HepG2 (cell line): ENCODE results near the gene TAF4B. TPM values are rescaled to one million over a fixed set of nuclear protein-coding genes. Genes with fewer than 3 reads are reported as not detected.

Source experiments
- ATAC-seq: fragments of 200-7000 bp; cut with Tn5 transposase; 3 replicates; pipeline ENCODE4 v1.9.1; 2020; ENCODE audit warnings: mild to moderate bottlenecking, moderate library complexity
- BruUV-seq: library from RNA; stranded (reverse); fragments of 400-500 nt; replicated peaks from 2 replicates; lab custom pipeline; 2021; lab: Mats Ljungman, UMichigan
- CTCF ChIA-PET: fragments of 300-600 bp; formaldehyde crosslinking; extraction: SDS; loops from one replicate; lab custom pipeline; 2021; ENCODE audit warnings: low total read pairs, inconsistent platforms, low intra/inter-chr PET ratio; lab: Yijun Ruan, JAX
- POLR2A ChIA-PET: fragments of 350-600 bp; sonication (Branson Sonifier 250); formaldehyde crosslinking; loops from one replicate; lab custom pipeline; 2020; ENCODE audit warnings: antibody characterized with exemption, inconsistent platforms; lab: Yijun Ruan, JAX
- DNase-seq: peaks from one replicate; pipeline ENCODE4 v3.0.0-alpha.2; 2015; ENCODE audit warnings: low spot score
- FAIRE-seq: peaks from 3 replicates; lab custom pipeline; 2011; peaks lifted over from hg19 to GRCh38; lab: Jason Lieb, UNC
- H2AFZ ChIP-seq: one replicate; pipeline ENCODE4 v1.6.1; 2011; ENCODE audit warnings: low read length, inconsistent platforms
- H3K27ac ChIP-seq: fragments of 300-600 bp; 3 replicates; pipeline ENCODE4 v1.8.0; 2011; ENCODE audit warnings: mixed run types, mild to moderate bottlenecking, mixed read lengths, low read length, inconsistent platforms; ENCODE audit not compliant: insufficient read depth; ENCODE audit errors: extremely low read length
- H3K27me3 ChIP-seq, 2 experiments: fragments of 200-600 bp in 1 of 2; 2 replicates in 1 of 2; 3 replicates in 1 of 2; pipeline versions ENCODE4 v1.6.0 to v1.8.0; 2011; ENCODE audit warnings: low read length in 2 of 2, mild to moderate bottlenecking in 2 of 2, moderate library complexity in 2 of 2, inconsistent platforms in 1 of 2; ENCODE audit not compliant: insufficient read depth in 2 of 2, control insufficient read depth in 1 of 2
- H3K36me3 ChIP-seq, 2 experiments: fragments of 200-600 bp in 1 of 2; replicated peaks in 1 of 2; 2 replicates in 1 of 2; 3 replicates in 1 of 2; pipeline versions ENCODE4 v1.5.1 to v1.8.0; 2011; ENCODE audit warnings: low read length in 2 of 2, inconsistent platforms in 1 of 2; ENCODE audit not compliant: insufficient read depth in 2 of 2, control insufficient read depth in 1 of 2
- H3K4me1 ChIP-seq: 2 replicates; pipeline ENCODE4 v1.5.1; 2012; ENCODE audit warnings: low read length, inconsistent platforms; ENCODE audit not compliant: insufficient read depth
- H3K4me2 ChIP-seq: 2 replicates; pipeline ENCODE4 v1.6.0; 2011; ENCODE audit warnings: low read depth, low read length, inconsistent platforms
- H3K4me3 ChIP-seq, 3 experiments: fragments of 200-600 bp in 1 of 3; sonication (generic), shearing (Covaris generic) in 1 of 3; replicated peaks in 1 of 3; 2 replicates each; pipeline ENCODE4 v1.5.1; 2011 to 2016; ENCODE audit warnings: low read length in 3 of 3, inconsistent platforms in 2 of 3, low read depth in 2 of 3, mild to moderate bottlenecking in 2 of 3, control low read depth in 1 of 3, mixed read lengths in 1 of 3; ENCODE audit not compliant: insufficient read depth in 1 of 3
- H3K79me2 ChIP-seq: one replicate; pipeline ENCODE4 v1.6.1; 2011; ENCODE audit warnings: low read length, inconsistent platforms; ENCODE audit not compliant: insufficient read depth
- H3K9ac ChIP-seq: 2 replicates; pipeline ENCODE4 v1.6.0; 2011; ENCODE audit warnings: mild to moderate bottlenecking, low read depth, low read length, inconsistent platforms; ENCODE audit not compliant: insufficient read depth
- H3K9me3 ChIP-seq: 2 replicates; pipeline ENCODE4 v1.5.1; 2012; ENCODE audit warnings: mild to moderate bottlenecking, low read length
- H4K20me1 ChIP-seq: 2 replicates; pipeline ENCODE4 v1.6.0; 2011; ENCODE audit warnings: inconsistent platforms, mild to moderate bottlenecking, low read length, moderate library complexity; ENCODE audit not compliant: insufficient read depth
- FOSL2 ChIP-seq: sonication (generic); formaldehyde crosslinking; IDR thresholded peaks from 2 replicates; pipeline ENCODE4 v1.4.0; 2020; ENCODE audit warnings: missing genetic modification reagents
- FOXM1 ChIP-seq: sonication (generic); formaldehyde crosslinking; IDR thresholded peaks from 2 replicates; pipeline ENCODE4 v1.5.0; 2020; ENCODE audit warnings: missing genetic modification reagents
- HNF4A ChIP-seq: sonication (generic); formaldehyde crosslinking; IDR thresholded peaks from 2 replicates; pipeline ENCODE4 v1.4.0; 2020; ENCODE audit warnings: missing genetic modification reagents
- KDM4B ChIP-seq: sonication (generic); formaldehyde crosslinking; IDR thresholded peaks from 2 replicates; pipeline ENCODE4 v1.4.0; 2020; ENCODE audit warnings: missing genetic modification reagents
- MZF1 ChIP-seq: sonication (generic); formaldehyde crosslinking; IDR thresholded peaks from 2 replicates; pipeline ENCODE4 v1.8.1; 2023; ENCODE audit warnings: mild to moderate bottlenecking, missing genetic modification reagents, borderline replicate concordance
- TFDP2 ChIP-seq: sonication (generic); formaldehyde crosslinking; IDR thresholded peaks from 2 replicates; pipeline ENCODE4 v1.4.0; 2020; ENCODE audit warnings: missing genetic modification reagents
- ZFP90 ChIP-seq: sonication (generic); formaldehyde crosslinking; IDR thresholded peaks from 2 replicates; pipeline ENCODE4 v1.8.0; 2022; ENCODE audit warnings: missing genetic modification reagents, mild to moderate bottlenecking, inconsistent platforms, borderline replicate concordance
- ZNF343 ChIP-seq: sonication (generic); formaldehyde crosslinking; IDR thresholded peaks from 2 replicates; pipeline ENCODE4 v1.4.0; 2020; ENCODE audit warnings: mild to moderate bottlenecking, missing genetic modification reagents
- ZNF362 ChIP-seq: sonication (generic); formaldehyde crosslinking; IDR thresholded peaks from 2 replicates; pipeline ENCODE4 v1.4.0; 2020; ENCODE audit warnings: missing genetic modification reagents, mild to moderate bottlenecking, borderline replicate concordance
- ZNF460 ChIP-seq: sonication (generic); formaldehyde crosslinking; IDR thresholded peaks from 2 replicates; pipeline ENCODE4 v1.5.1; 2020; ENCODE audit warnings: missing genetic modification reagents, mild to moderate bottlenecking, borderline replicate concordance
- WGBS: methylation state at CpG from one replicate; pipeline ENCODE4 v1.1.6; 2017; ENCODE audit warnings: low lambda C conversion rate; 5-methylcytosine and 5-hydroxymethylcytosine counted together
- in situ Hi-C: cut with HindIII; loops from 2 replicates; pipeline ENCODE4 v1.10.0; 2017; ENCODE audit warnings: low pct_unique_long_range_greater_than_20kb; ENCODE audit not compliant: extremely low pct_ligation_motif_present
- intact Hi-C: fragments of 100-400 bp; cut with micrococcal nuclease; formaldehyde crosslinking; loops from one replicate; pipeline ENCODE4 v1.10.0; 2022; ENCODE audit not compliant: unreplicated experiment
- polyA plus RNA-seq, 8 experiments: library from polyadenylated mRNA; depleted of rRNA in 3 of 8; stranded (reverse) in 7 of 8; unstranded in 1 of 8; fragments of >200 nt; fragmentation: Illumina TruSeq in 4 of 8; extraction: Trizol in 4 of 8; gene quantifications; 2 replicates each; pipeline versions ENCODE4 v1.2.1 to v1.2.3, GENCODE V29; 2011 to 2016; ENCODE audit warnings: low read depth in 4 of 8, missing spikeins in 1 of 8, mixed read lengths in 1 of 8; ENCODE audit not compliant: insufficient read depth in 1 of 8
- total RNA-seq, 5 experiments: library from RNA; depleted of rRNA; stranded (reverse); fragments of >200 nt; fragmentation: Illumina TruSeq; extraction: Trizol; gene quantifications; 2 replicates each; pipeline ENCODE4 v1.2.3, GENCODE V29; 2016; ENCODE audit warnings: low read depth in 1 of 5
- TF ChIP-seq, protein P1 (sequence below): sonication (generic); formaldehyde crosslinking; IDR thresholded peaks from 2 replicates; pipeline ENCODE4 v1.4.0; 2020; ENCODE audit warnings: missing genetic modification reagents, borderline replicate concordance
- TF ChIP-seq, protein P2 (sequence below): IDR thresholded peaks from 2 replicates; pipeline ENCODE4 v1.6.1; 2016; ENCODE audit warnings: low read depth, control low read depth

The TAF4B gene
- total and polyA plus RNA-seq, 2 of the 13 experiments (the other 11 are each of a cell fraction or from before 2014, with no cell fraction given) = 2.2 to 3.8 TPM

DNA sequence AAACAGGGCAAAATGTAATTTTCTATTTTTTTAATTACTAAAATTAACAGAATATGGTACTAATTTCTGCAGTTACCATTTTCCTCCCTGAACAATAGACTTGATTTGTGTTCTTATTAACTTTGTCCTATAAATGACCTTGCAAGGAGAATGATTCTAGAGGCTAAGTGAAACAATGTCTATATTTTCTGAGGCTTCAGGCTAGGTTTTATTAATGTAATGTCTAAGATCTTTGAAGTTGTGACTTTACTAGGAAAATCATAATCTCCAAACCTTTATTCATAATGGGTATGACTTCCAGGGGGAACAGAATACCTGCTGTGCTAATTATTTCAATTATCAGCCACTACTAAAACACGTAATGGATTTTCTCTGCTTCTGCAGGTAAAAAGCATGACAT is 94.4 kb downstream of the TAF4B start:
- no peak overlapping the region for H3K4me2 ChIP-seq
- POLR2A ChIA-PET = no interaction called here
- TF ChIP-seq ZNF343 (CRISPR knock-in tag) (no peak), HNF4A (CRISPR knock-in tag) (no peak), ZFP90 (CRISPR knock-in tag) (no peak)
- TF ChIP-seq, protein P1, sequence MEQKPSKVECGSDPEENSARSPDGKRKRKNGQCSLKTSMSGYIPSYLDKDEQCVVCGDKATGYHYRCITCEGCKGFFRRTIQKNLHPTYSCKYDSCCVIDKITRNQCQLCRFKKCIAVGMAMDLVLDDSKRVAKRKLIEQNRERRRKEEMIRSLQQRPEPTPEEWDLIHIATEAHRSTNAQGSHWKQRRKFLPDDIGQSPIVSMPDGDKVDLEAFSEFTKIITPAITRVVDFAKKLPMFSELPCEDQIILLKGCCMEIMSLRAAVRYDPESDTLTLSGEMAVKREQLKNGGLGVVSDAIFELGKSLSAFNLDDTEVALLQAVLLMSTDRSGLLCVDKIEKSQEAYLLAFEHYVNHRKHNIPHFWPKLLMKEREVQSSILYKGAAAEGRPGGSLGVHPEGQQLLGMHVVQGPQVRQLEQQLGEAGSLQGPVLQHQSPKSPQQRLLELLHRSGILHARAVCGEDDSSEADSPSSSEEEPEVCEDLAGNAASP (CRISPR knock-in tag) = no peak
- TF ChIP-seq, all 625 proteins: peak for 0
- no TSS peak for BruUV-seq
- no peak for DNase-seq
- FAIRE-seq = no peak
- no peaks in the 10 kb centered on the region for H3K36me3 ChIP-seq
- in situ Hi-C loops = no loop called here
- H3K4me1 ChIP-seq = peaks cover 9% of the 10 kb centered on the region
- no peak overlapping the region for H3K9ac ChIP-seq
- no peak overlapping the region for H2AFZ ChIP-seq
- H3K27me3 ChIP-seq = no peaks in the 10 kb centered on the region; a peak in 1 of 5 replicates
- H4K20me1 ChIP-seq = no peaks in the 10 kb centered on the region
- no peak for ATAC-seq
- H3K79me2 ChIP-seq = no peaks in the 10 kb centered on the region
- intact Hi-C loops = no loop called here
- WGBS = 50% methylated on average over 1 of the region's 1 CpG
- H3K27ac ChIP-seq = no peak overlapping the region
- no peak overlapping the region for H3K4me3 ChIP-seq
- CTCF ChIA-PET = no interaction called here
- no peaks in the 10 kb centered on the region for H3K9me3 ChIP-seq

DNA sequence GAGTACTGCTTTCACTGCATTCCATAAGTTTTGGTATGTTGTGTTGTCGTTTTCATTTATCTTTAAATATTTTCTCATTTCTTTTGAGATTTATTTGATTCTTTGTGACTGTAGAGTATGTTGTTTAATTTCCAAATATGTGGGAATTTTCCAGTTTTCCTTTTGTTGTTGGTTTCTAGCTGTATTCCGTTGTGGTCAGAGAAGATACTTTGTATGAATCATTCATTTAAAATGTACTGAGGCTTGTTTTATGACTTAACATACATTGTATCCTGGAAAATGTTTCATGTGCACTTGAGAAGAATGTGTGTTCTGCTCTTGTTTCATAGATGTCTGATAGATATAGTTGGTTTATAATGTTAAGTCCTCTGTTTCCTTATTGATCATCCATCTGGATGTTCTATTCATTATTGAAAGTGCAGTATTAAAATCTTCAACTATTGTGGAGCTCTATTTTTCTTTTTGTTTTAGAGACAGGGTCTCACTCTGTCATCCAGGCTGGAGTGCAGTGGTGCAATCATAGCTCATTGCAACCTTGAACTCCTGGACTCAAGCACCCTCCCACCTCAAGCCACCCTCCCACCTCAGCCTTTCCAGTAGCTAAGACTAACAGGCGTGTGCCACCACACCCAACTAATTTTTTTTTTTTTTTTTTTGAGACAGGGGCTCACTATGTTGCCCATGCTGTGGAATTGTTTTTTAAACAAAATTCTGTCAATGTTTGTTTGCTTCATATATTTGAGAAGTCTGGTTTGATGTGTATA is 96.8 kb downstream of the TAF4B start:
- ChIA-PET POLR2A (no interaction called here), CTCF (no interaction called here)
- ATAC-seq (peak; percentile 77), FAIRE-seq (no peak), DNase-seq (peak; percentile 18)
- Histone ChIP-seq H3K36me3 (no peaks in the 10 kb centered on the region), H3K9ac (no peak overlapping the region), H3K4me1 (peaks cover 9% of the 10 kb centered on the region), H2AFZ (no peak overlapping the region), H3K9me3 (no peaks in the 10 kb centered on the region), H3K79me2 (no peaks in the 10 kb centered on the region), H3K4me2 (no peak overlapping the region), H4K20me1 (no peaks in the 10 kb centered on the region), H3K27me3 (no peaks in the 10 kb centered on the region; a peak in 1 of 5 replicates), H3K27ac (peak overlapping the region; percentile 12), H3K4me3 (no peak overlapping the region)
- 31% methylated on average over 3 of the region's 3 CpGs for WGBS
- in situ Hi-C loops = no loop called here
- intact Hi-C loops = no loop called here
- no TSS peak for BruUV-seq
- TF ChIP-seq TFDP2 = no peak
- no peak for TF ChIP-seq MZF1 (CRISPR knock-in tag)
- TF ChIP-seq KDM4B (CRISPR knock-in tag) = no peak
- 0 out of 2 replicates have a peak, but pooled peaks have one; percentile 19 for TF ChIP-seq FOSL2
- peak; percentile 58; the same call in 1 of the 2 replicates for TF ChIP-seq ZNF460 (CRISPR knock-in tag)
- TF ChIP-seq, protein P2, sequence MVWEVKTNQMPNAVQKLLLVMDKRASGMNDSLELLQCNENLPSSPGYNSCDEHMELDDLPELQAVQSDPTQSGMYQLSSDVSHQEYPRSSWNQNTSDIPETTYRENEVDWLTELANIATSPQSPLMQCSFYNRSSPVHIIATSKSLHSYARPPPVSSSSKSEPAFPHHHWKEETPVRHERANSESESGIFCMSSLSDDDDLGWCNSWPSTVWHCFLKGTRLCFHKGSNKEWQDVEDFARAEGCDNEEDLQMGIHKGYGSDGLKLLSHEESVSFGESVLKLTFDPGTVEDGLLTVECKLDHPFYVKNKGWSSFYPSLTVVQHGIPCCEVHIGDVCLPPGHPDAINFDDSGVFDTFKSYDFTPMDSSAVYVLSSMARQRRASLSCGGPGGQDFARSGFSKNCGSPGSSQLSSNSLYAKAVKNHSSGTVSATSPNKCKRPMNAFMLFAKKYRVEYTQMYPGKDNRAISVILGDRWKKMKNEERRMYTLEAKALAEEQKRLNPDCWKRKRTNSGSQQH (CRISPR knock-in tag) = no peak
- TF ChIP-seq HNF4A (CRISPR knock-in tag) = peak; percentile 68
- TF ChIP-seq FOXM1 = no peak
- TF ChIP-seq ZNF362 (CRISPR knock-in tag) = peak; percentile 21; the same call in 1 of the 2 replicates
